K562 (cell line): Measurements from ENCODE around the gene TMC1. TPM values are rescaled to one million over a fixed set of nuclear protein-coding genes. Genes with fewer than 3 reads are reported as not detected.

Source experiments
- ATAC-seq: fragments of 200-7000 bp; cut with Tn5 transposase; 3 replicates; pipeline ENCODE4 v1.9.1; 2020; ENCODE audit warnings: moderate library complexity
- BruUV-seq: library from RNA; stranded (reverse); fragments of 400-500 nt; replicated peaks from 2 replicates; lab custom pipeline; 2021; lab: Mats Ljungman, UMichigan
- CTCF ChIA-PET: fragments of 300-600 bp; formaldehyde crosslinking; extraction: SDS; loops from one replicate; lab custom pipeline; 2021; ENCODE audit warnings: low intra/inter-chr PET ratio; lab: Yijun Ruan, JAX
- POLR2A ChIA-PET: fragments of 300-600, 350-650 bp; sonication (Branson Sonifier 250); formaldehyde crosslinking; extraction: SDS; loops from one replicate; lab custom pipeline; 2021; ENCODE audit warnings: antibody characterized with exemption, inconsistent platforms; lab: Yijun Ruan, JAX
- DNase-seq, 4 experiments: peaks; one replicate each; pipeline versions ENCODE4 v3.0.0 to v3.0.0-alpha.2; 2011 to 2018; ENCODE audit warnings: low spot score in 3 of 4, mixed read lengths in 3 of 4; ENCODE audit errors: extremely low read depth in 1 of 4
- FAIRE-seq: peaks from 2 replicates; lab custom pipeline; 2011; peaks lifted over from hg19 to GRCh38; lab: Jason Lieb, UNC
- H2AFZ ChIP-seq: 2 replicates; pipeline ENCODE4 v1.6.0; 2011; ENCODE audit warnings: low read depth, low read length, control low read depth, inconsistent platforms
- H3K27ac ChIP-seq: fragments of 200-600 bp; 3 replicates; pipeline ENCODE4 v1.8.0; 2011; ENCODE audit warnings: low read depth, mild to moderate bottlenecking, control low read depth, inconsistent platforms, low read length, moderate library complexity, mixed read lengths; ENCODE audit errors: extremely low read depth
- H3K27me3 ChIP-seq, 2 experiments: fragments of 300-600 bp in 1 of 2; 2 replicates in 1 of 2; 3 replicates in 1 of 2; pipeline versions ENCODE4 v1.6.0 to v1.8.0; 2011; ENCODE audit warnings: inconsistent platforms in 2 of 2, low read length in 2 of 2, mild to moderate bottlenecking in 1 of 2, mixed read lengths in 1 of 2, moderate library complexity in 1 of 2; ENCODE audit not compliant: control insufficient read depth in 2 of 2, insufficient read depth in 2 of 2
- H3K36me3 ChIP-seq: fragments of 300-600 bp; 3 replicates; pipeline ENCODE4 v1.8.0; 2011; ENCODE audit warnings: mild to moderate bottlenecking, low read length, inconsistent platforms; ENCODE audit not compliant: control insufficient read depth, insufficient read depth
- H3K4me1 ChIP-seq, 2 experiments: fragments of 200-600 bp in 1 of 2; replicated peaks in 1 of 2; 2 replicates in 1 of 2; 3 replicates in 1 of 2; pipeline versions ENCODE4 v1.5.1 to v1.8.0; 2011; ENCODE audit warnings: inconsistent platforms in 2 of 2, low read length in 2 of 2, mild to moderate bottlenecking in 1 of 2, mixed read lengths in 1 of 2, moderate library complexity in 1 of 2; ENCODE audit not compliant: control insufficient read depth in 2 of 2, insufficient read depth in 2 of 2
- H3K4me2 ChIP-seq: 2 replicates; pipeline ENCODE4 v1.6.1; 2011; ENCODE audit warnings: low read length, control low read depth, inconsistent platforms, mixed read lengths; ENCODE audit not compliant: insufficient read depth
- H3K4me3 ChIP-seq: fragments of 200-600 bp; sonication (generic), shearing (Covaris generic); 2 replicates; pipeline ENCODE4 v1.5.1; 2016; ENCODE audit warnings: control low read depth, inconsistent platforms
- H3K79me2 ChIP-seq: fragments of 200-600 bp; 3 replicates; pipeline ENCODE4 v1.8.0; 2011; ENCODE audit warnings: low read length, inconsistent platforms; ENCODE audit not compliant: control insufficient read depth, insufficient read depth
- H3K9ac ChIP-seq, 2 experiments: 2 replicates each; pipeline versions ENCODE4 v1.6.0 to v1.6.1; 2011; ENCODE audit warnings: low read depth in 2 of 2, low read length in 2 of 2, control low read depth in 1 of 2, inconsistent platforms in 1 of 2, mild to moderate bottlenecking in 1 of 2, mixed read lengths in 1 of 2; ENCODE audit not compliant: insufficient read depth in 1 of 2
- H3K9me1 ChIP-seq: one replicate; pipeline ENCODE4 v1.6.0; 2011; ENCODE audit warnings: inconsistent platforms, mild to moderate bottlenecking, low read length, moderate library complexity; ENCODE audit not compliant: control insufficient read depth, insufficient read depth
- H3K9me3 ChIP-seq: replicated peaks from 2 replicates; pipeline ENCODE4 v1.5.1; 2011; ENCODE audit warnings: low read depth, low read length, inconsistent platforms; ENCODE audit not compliant: control insufficient read depth, insufficient read depth
- H4K20me1 ChIP-seq: replicated peaks from 2 replicates; pipeline ENCODE4 v1.6.1; 2011; ENCODE audit warnings: low read length, inconsistent platforms, mixed read lengths; ENCODE audit not compliant: control insufficient read depth, insufficient read depth
- BHLHE40 ChIP-seq: IDR thresholded peaks from 2 replicates; pipeline ENCODE4 v1.6.1; 2011; ENCODE audit warnings: low read length, improper control_type of control experiment
- PYGO2 ChIP-seq: fragments of 450-650 bp; IDR thresholded peaks from 2 replicates; pipeline ENCODE4 v1.6.1; 2016; ENCODE audit warnings: mild to moderate bottlenecking, missing genetic modification characterization, moderate library complexity, missing compliant biosample characterization
- ZNF121 ChIP-seq: sonication (generic); formaldehyde crosslinking; conservative IDR thresholded peaks from 2 replicates; pipeline ENCODE4 v1.8.0; 2022; ENCODE audit warnings: missing genetic modification reagents
- ZNF212 ChIP-seq: fragments of 450-650 bp; formaldehyde crosslinking; IDR thresholded peaks from 2 replicates; pipeline ENCODE4 v1.4.0; 2020; ENCODE audit warnings: mild to moderate bottlenecking
- WGBS: fragments of 100-300 bp; shearing (Covaris generic); methylation state at CpG from one replicate; pipeline ENCODE4 v1.1.6; 2016; ENCODE audit warnings: low coverage, mixed read lengths; ENCODE audit not compliant: insufficient coverage; ENCODE audit errors: missing lambda C conversion rate; 5-methylcytosine and 5-hydroxymethylcytosine counted together
- in situ Hi-C: fragments of 300-500 bp; cut with MboI; formaldehyde crosslinking; loops from 4 replicates; pipeline ENCODE4 v1.15.0; 2018; ENCODE audit warnings: inconsistent platforms, mixed read lengths
- intact Hi-C: fragments of 100-400 bp; cut with micrococcal nuclease; formaldehyde crosslinking; loops from 2 replicates; pipeline ENCODE4 v1.14.2; 2022
- polyA plus RNA-seq, 8 experiments: library from polyadenylated mRNA; depleted of rRNA in 4 of 8; stranded (reverse) in 5 of 8; unstranded in 3 of 8; fragments of >200 nt; fragmentation: Nextera tagmentation in 2 of 8; fragmentation: Illumina TruSeq in 1 of 8; extraction: Ambion mirVana in 2 of 8; extraction: Trizol in 1 of 8; gene quantifications; 2 replicates each; pipeline versions ENCODE4 v1.2.1 to v1.2.3, GENCODE V29; 2011 to 2014; ENCODE audit warnings: inconsistent platforms in 1 of 8, missing spikeins in 1 of 8
- total RNA-seq, 7 experiments: library from RNA; depleted of rRNA in 6 of 7; stranded (reverse); fragments of >200 nt in 6 of 7; fragmentation: Illumina TruSeq in 2 of 7; extraction: Trizol in 2 of 7; gene quantifications; 2 replicates each; pipeline versions ENCODE4 v1.2.1 to v1.2.3, GENCODE V29; 2011 to 2021; ENCODE audit warnings: low replicate concordance in 1 of 7
- TF ChIP-seq, protein P1 (sequence below), 2 experiments: fragments of 450-650 bp in 1 of 2; sonication (generic) in 1 of 2; formaldehyde crosslinking in 1 of 2; IDR thresholded peaks; 2 replicates each; pipeline versions ENCODE4 v1.7.1 to v1.9.0; 2016 to 2022; ENCODE audit warnings: inconsistent platforms in 1 of 2, mild to moderate bottlenecking in 1 of 2, missing genetic modification reagents in 1 of 2

The TMC1 gene
- total and polyA plus RNA-seq, 9 of the 15 experiments (the other 6 are each of a cell fraction or from before 2014, with no cell fraction given): 0.10 to 0.15 TPM; not detected in 7

DNA sequence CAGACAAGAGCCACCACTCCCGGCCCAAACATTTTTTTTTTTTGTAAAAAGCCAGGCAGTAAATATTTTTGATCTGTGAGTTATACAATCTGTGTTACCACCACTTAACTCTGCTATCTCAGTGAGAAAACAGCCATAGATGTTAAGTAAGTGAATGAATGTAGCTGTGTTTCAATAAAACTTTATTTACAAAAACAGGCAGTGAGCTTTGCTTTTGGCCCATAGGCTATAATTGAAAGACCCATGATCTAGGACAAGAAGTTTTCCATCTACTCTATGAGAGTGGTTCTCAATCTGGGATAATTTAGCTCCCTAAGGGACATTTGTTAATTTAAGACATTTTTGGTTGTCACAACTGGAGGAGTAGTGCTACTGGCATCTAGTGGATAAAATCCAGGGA lies 91.0 kb downstream of the TMC1 start:
- no CpG with 5 or more reads among the region's 1 CpG for WGBS

More for the DNA sequence above, 91.0 kb downstream of the TMC1 start:
- no peak for DNase-seq
- BruUV-seq: no TSS peak
- Histone ChIP-seq H3K9me3 (no peaks in the 10 kb centered on the region), H3K79me2 (no peaks in the 10 kb centered on the region), H4K20me1 (no peaks in the 10 kb centered on the region), H3K9ac (no peak overlapping the region), H3K4me1 (no peaks in the 10 kb centered on the region), H3K27me3 (no peaks in the 10 kb centered on the region; a peak in 3 of 5 replicates), H3K27ac (no peak overlapping the region), H2AFZ (no peak overlapping the region), H3K4me3 (no peak overlapping the region), H3K9me1 (no peaks in the 10 kb centered on the region), H3K36me3 (no peaks in the 10 kb centered on the region), H3K4me2 (no peak overlapping the region)
- in situ Hi-C loops: loop anchor here (10.0 kb wide), 1 partner anchor 338 kb away; no protein-coding TSS in a partner anchor
- TF ChIP-seq ZNF121 (CRISPR knock-in tag) (no peak), ZNF212 (CRISPR knock-in tag) (no peak), BHLHE40 (no peak), PYGO2 (tag) (no peak)
- TF ChIP-seq, protein P1, sequence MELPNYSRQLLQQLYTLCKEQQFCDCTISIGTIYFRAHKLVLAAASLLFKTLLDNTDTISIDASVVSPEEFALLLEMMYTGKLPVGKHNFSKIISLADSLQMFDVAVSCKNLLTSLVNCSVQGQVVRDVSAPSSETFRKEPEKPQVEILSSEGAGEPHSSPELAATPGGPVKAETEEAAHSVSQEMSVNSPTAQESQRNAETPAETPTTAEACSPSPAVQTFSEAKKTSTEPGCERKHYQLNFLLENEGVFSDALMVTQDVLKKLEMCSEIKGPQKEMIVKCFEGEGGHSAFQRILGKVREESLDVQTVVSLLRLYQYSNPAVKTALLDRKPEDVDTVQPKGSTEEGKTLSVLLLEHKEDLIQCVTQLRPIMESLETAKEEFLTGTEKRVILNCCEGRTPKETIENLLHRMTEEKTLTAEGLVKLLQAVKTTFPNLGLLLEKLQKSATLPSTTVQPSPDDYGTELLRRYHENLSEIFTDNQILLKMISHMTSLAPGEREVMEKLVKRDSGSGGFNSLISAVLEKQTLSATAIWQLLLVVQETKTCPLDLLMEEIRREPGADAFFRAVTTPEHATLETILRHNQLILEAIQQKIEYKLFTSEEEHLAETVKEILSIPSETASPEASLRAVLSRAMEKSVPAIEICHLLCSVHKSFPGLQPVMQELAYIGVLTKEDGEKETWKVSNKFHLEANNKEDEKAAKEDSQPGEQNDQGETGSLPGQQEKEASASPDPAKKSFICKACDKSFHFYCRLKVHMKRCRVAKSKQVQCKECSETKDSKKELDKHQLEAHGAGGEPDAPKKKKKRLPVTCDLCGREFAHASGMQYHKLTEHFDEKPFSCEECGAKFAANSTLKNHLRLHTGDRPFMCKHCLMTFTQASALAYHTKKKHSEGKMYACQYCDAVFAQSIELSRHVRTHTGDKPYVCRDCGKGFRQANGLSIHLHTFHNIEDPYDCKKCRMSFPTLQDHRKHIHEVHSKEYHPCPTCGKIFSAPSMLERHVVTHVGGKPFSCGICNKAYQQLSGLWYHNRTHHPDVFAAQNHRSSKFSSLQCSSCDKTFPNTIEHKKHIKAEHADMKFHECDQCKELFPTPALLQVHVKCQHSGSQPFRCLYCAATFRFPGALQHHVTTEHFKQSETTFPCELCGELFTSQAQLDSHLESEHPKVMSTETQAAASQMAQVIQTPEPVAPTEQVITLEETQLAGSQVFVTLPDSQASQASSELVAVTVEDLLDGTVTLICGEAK (IDR thresholded peaks at IDR 0.05): peak; percentile 91
- TF ChIP-seq, protein P1 (CRISPR knock-in tag; IDR thresholded peaks at IDR 0.05): peak; percentile 77
- intact Hi-C loops: no loop called here
- POLR2A ChIA-PET: interaction anchor here (0.7 kb wide), 1 partner anchor 9 kb away, joined by 3 read pairs; no protein-coding TSS in a partner anchor
- CTCF ChIA-PET: no interaction called here
- no peak for ATAC-seq
- FAIRE-seq: no peak
